Cardiac septum (tissue), 1 donor: ENCODE measurements around the gene KCNK7. TPM values are rescaled to one million over a fixed set of nuclear protein-coding genes. Genes with fewer than 3 reads are reported as not detected.

Experiments used
- DNase-seq: peaks from one replicate; pipeline ENCODE4 v3.0.0-alpha.2; 2020; ENCODE audit warnings: low spot score
- intact Hi-C: fragments of 100-400 bp; cut with DNase I; formaldehyde crosslinking; loops from one replicate; pipeline ENCODE4 v1.14.0; 2022
- total RNA-seq: library from RNA; stranded (reverse); fragmentation: NEBNext Ultra II Directional; extraction: Animal tissue kit (Norgen Biotek cat#: 25700); gene quantifications from one replicate; pipeline ENCODE4 v1.2.1, GENCODE V29; 2021
- donor health status: DM: no; HTN: no; CAD: no.

Gene KCNK7
- total RNA-seq, 1 donor from 2014 or later, result 1.5 TPM

- DNase-seq, result no peak
- intact Hi-C loops, result no loop called here
Observed at GRCh38 chr11:65562788-65563187, 32.8 kb downstream of the KCNK7 start.

DNA sequence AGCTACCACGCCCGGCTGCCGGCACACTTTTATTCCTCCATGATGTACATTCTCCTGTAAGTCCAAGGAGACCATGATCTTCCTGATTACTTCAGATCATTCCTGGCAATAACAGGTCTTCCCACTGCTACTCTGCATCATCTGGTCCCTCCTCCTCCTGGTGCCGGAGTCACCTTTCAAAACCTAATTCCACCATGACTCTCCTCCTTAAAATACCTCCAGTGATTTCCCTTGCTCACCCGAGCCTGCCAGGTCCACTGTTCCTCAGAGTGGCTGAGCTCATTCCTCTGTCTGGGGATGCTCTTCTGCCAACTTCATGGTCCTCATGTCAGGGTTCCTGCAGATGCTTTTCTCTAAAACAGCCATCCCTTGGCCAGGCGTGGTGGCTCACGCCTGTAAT is 33.6 kb downstream of the KCNK7 start:
- no peak for DNase-seq
- intact Hi-C loops, result no loop called here

- DNase-seq, result no peak
- intact Hi-C loops, result no loop called here
Observed at GRCh38 chr11:65560555-65561418, 34.8 kb downstream of the KCNK7 start.

DNA sequence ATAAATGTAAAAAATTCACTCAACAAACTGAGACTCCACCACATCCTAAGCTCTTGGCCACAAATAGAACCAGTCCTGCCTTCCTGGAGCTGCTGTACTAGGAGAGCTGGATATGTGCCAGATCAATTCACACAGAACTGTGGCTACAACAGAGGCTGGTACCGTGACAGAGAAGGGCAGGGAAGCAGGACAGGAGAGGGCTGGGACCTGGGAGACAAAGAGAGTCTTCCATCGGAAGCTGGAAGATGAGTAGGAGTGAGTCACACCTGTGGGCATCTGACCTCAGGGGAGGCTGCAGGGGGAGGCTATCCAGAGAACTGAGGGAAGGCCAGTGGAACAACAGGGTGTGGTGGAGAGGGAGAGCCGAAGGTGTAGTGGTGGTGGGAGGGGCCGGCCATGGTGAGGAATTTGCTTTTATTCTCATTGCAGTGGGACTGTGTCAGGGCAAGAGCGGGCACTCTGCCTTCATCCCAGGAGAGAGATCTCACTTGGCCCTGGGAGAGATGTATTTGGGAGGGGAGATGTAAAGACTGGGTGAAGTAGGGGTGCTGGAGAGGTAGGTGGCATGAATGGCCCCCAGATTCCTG is 35.6 kb downstream of the KCNK7 start:
- intact Hi-C loops, result loop anchor here (2.0 kb wide), 1 partner anchor 13 kb away; the partner anchor contains the start of gene FAM89B
- no peak for DNase-seq

- intact Hi-C loops, result loop anchor here (2.0 kb wide), 1 partner anchor 13 kb away; the partner anchor contains the start of gene FAM89B
- DNase-seq, result no peak
Observed at GRCh38 chr11:65559535-65559934, 36.1 kb downstream of the KCNK7 start.

DNA sequence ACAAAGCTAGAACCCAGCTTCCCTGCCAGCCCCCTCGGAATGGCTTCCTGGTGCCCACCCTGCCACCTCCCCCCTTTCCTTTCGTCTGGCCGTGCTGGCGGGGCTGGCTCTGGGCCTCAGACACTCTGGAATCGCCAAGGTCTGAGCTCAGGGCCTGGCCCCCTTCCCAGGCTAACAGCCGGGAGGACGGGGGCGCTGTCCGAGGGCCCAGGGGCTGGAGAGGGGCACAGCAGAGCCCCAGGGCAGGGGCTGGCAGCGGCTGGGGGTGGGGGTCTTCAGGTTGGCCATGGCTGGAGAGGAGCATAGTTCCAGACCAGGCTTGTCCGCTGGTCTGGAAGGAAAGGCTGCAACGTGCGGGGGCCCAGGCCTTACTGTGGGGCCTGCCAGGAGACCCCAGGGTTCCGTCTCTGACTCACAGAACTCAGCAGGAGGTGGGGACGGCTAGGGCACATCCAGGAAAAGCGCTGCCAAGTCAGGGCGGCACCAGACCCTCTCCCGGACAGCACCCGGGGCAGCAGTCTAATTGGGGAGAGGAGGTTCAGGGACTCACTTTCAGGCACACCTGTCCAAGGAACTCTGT is 36.6 kb downstream of the KCNK7 start:
- no peak for DNase-seq
- intact Hi-C loops, result loop anchor here (2.0 kb wide), 1 partner anchor 14 kb away; the partner anchor contains the start of gene FAM89B

DNA sequence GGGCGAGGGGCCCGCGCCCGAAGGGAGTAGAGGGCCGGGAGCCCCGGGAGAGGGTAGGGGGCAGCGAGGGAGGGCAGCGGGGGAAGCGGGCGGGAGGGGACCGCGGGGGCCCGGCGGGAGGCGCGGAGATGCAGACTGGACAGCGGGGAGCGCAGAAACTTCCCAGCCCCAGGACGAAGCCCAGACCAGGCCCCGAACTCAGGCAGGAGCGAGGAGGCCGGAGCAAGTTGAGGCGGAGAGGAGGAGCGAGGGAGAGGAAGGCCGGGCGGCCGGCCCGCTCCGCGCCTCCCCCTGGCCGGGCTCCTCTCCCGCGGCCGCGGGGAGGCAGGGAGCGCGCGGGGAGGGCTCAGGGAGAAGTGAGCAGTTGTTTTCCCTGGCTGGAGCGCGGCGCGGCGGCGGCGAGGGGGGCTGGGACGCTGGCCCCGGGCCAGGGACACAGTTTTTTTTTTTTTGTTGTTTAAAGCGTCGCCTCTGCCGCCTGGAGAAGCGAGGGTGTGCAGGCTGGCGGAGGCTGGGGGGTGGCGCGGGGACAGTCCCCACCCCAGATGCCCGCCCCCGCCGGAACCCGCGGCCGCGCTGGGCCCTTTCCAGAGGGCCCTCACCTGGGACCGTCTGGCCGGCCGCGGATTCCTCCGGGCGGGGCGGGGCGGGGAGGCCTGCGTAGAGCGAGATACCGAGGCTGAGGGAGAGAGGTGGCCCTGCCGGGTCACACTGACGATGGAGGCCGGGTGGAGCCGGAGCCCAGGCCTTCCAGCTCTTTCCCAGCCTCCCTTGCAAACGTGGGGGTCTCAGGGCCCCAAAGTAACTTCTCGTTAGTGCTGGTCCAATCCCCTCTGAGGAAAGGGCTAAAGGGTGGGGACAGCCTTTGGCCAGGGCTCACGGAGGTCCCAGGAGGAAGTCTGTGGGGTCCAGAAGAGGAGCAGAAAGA is 37.3 kb downstream of the KCNK7 start, which contains the start of gene LTBP3:
LTBP3 (minus strand) TSS at position 358 of the 928 bp plus-strand sequence. CDS start 400 bp downstream, outside the sequence.
- intact Hi-C loops, result loop anchor here (2.0 kb wide), 1 partner anchor 15 kb away; the partner anchor contains the start of gene FAM89B
- DNase-seq, result peak; percentile 84

GRCh38 chr11:65557280-65558001 is 38.2 kb downstream of the KCNK7 start:
- intact Hi-C loops, result loop anchor here (2.0 kb wide), 2 partner anchors 15 to 17 kb away; partner anchors contain the start of gene FAM89B
- no peak for DNase-seq

GRCh38 chr11:65556470-65557279 is 38.9 kb downstream of the KCNK7 start:
- no peak for DNase-seq
- intact Hi-C loops, result loop anchor here (2.0 kb wide), 1 partner anchor 16 kb away; no protein-coding TSS in a partner anchor

DNA sequence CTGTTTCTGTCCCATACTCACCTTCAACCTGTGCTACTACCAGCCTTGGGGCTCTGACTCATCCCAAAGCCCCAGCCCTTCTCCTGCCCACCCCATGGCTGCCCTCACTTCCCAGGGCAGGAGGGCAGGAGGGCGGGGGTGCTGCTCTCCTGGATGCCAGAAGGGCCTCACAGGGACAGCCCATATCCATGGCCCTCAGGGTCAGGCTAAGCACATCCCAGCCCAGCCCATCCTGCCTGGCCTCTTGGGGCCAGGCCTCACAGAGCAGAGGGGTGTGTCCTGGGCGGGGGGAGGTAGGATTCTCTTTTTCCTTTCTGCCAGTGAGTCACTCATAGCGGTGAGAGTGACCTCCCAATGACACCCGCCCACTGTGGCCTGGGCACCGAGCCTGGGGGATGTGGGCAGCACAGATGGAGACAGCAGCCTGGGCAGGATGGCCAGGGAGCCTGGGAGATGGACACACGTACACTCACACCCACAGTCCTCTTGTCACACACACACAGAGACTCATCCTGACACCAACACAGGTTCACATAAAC is 39.8 kb downstream of the KCNK7 start:
- DNase-seq, result peak; percentile 85
- intact Hi-C loops, result loop anchor here (2.0 kb wide), 1 partner anchor 15 kb away; no protein-coding TSS in a partner anchor

GRCh38 chr11:65554842-65555430 is 40.7 kb downstream of the KCNK7 start:
- no peak for DNase-seq
- intact Hi-C loops, result no loop called here

- intact Hi-C loops, result no loop called here
Observed at GRCh38 chr11:65554057-65554818, 41.4 kb downstream of the KCNK7 start.

DNA sequence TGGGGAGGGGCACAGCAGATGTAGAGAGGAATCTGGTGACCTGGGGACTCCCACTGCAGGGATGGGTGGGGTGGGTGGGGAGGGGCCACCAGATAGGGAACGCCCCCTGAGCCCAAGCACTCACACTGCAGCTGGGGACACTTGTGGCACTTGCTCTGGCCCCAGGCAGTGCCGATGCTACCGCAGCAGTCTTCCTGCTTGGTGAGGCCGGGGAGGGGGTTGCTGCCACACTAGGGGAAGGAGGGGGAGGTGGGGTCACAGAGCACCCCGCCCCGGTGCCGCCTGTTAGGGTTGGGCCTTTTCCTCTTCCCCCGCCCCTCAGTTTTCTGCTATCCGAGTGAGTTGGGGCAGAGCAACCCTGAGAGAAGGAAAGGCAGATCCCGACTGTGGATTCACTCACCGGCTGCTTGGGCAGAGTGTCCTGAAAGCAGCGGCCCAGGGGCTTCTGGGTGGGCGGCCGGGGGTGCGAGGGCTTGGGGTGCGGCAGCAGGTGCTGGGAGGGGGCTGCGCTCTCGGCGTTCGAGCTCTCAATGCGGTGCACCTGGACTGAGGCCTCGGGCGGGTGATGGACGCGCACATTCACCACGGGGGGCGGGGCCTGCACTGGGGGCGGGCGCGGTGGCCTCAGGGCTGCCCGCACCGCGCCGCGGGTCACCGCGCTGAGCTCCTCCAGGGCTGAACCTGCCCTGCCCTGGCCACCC is 42.1 kb downstream of the KCNK7 start:
- DNase-seq, result no peak

More at GRCh38 chr11:65554057-65554818, 41.4 kb downstream of the KCNK7 start:
- DNase-seq, result no peak

DNA sequence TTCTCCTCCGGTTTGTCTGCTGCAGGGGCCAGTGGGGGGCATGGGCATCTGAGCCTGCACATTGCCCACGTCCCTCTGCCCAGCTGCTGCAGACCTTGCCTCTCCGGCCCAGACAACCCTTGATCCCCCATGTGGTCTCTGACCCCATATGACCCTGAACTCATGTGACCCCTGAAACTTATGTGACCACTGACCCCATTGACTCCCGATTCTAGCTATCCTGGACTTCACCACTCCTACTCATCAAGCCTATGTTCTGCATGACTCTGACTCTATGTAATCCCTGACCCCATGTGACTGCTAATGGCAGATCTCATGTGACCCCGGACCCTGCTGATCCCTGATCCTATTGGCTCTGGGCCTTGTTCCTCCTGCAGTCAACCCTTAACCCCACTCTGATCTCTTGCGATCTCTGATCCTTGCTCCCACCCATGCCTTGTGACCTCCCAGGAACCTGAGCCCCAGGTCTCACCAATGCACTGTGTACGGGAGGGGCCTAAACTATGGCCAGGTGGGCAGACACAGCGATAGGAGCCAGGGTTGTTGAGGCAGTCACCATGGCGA is 43.1 kb downstream of the KCNK7 start:
- no peak for DNase-seq
- intact Hi-C loops, result no loop called here

More for the DNA sequence above, 42.1 kb downstream of the KCNK7 start:
- intact Hi-C loops, result no loop called here
